Fibroblast of the aortic adventitia (primary cell): Measurements from ENCODE around the gene SOCS7. TPM values are rescaled to one million over a fixed set of nuclear protein-coding genes. Genes with fewer than 3 reads are reported as not detected.

ENCODE experiments used
- DNase-seq: peaks from one replicate; pipeline ENCODE4 v3.0.0-alpha.2; 2010; ENCODE audit warnings: low read depth
- H3K4me3 ChIP-seq: 2 replicates; pipeline ENCODE4 v1.5.1; 2011; ENCODE audit warnings: low read depth, mild to moderate bottlenecking, control low read depth, low read length, moderate library complexity
- CTCF ChIP-seq: IDR thresholded peaks from 2 replicates; pipeline ENCODE4 v1.5.1; 2011; ENCODE audit warnings: mild to moderate bottlenecking, low read length, control low read depth, inconsistent platforms; ENCODE audit not compliant: insufficient read depth
- total RNA-seq: library from RNA; depleted of rRNA; stranded (reverse); fragments of >200 nt; gene quantifications from 2 replicates; pipeline ENCODE4 v1.2.3, GENCODE V29; 2012; ENCODE audit warnings: low replicate concordance

SOCS7 gene
- total RNA-seq, 1 donor: 11.7 TPM

- H3K4me3 ChIP-seq: peak overlapping the region; percentile 13
- no peak for DNase-seq
These were observed 101.1 kb downstream of the SOCS7 start for GRCh38 chr17:38452719-38453118.

GRCh38 chr17:38453951-38454421 is 102.3 kb downstream of the SOCS7 start:
- H3K4me3 ChIP-seq: peak overlapping the region; percentile 81
- TF ChIP-seq CTCF: no peak
- no peak for DNase-seq

More at GRCh38 chr17:38452719-38453118, 101.1 kb downstream of the SOCS7 start:
- TF ChIP-seq CTCF: no peak

- peak; percentile 81 for DNase-seq
- no peak for TF ChIP-seq CTCF
- H3K4me3 ChIP-seq: peak overlapping the region; percentile 81
These were observed 102.9 kb downstream of the SOCS7 start for GRCh38 chr17:38454532-38454931.

Other genes starting within 250 kb of the SOCS7 start
- gene TBC1D3E, start 223.9 kb upstream of the SOCS7 start, total RNA-seq: not detected in 2 replicates
- not detected in 2 replicates for gene TBC1D3, start 159.3 kb upstream of the SOCS7 start, total RNA-seq
- gene MRPL45, start 54.7 kb upstream of the SOCS7 start, total RNA-seq: 34.1 and 42.2 TPM in 2 replicates
- under 0.01 TPM in 2 replicates for gene GPR179, start 7.9 kb upstream of the SOCS7 start, total RNA-seq
- 36.6 and 38.3 TPM in 2 replicates for gene ARHGAP23, start 76.6 kb downstream of the SOCS7 start, total RNA-seq